Inflammatory macrophage (primary cell): ENCODE results near the gene NXPH1.
"Not testable (repeated sequence)": the region's sequence is repeated elsewhere in the genome, so short reads cannot be mapped to it uniquely, and the experiment has no call there.

ENCODE experiments used
- DNase-seq, 2 donors: peaks; one replicate each; pipeline ENCODE4 v3.0.0-alpha.2; 2020 to 2022

The NXPH1 gene

DNA sequence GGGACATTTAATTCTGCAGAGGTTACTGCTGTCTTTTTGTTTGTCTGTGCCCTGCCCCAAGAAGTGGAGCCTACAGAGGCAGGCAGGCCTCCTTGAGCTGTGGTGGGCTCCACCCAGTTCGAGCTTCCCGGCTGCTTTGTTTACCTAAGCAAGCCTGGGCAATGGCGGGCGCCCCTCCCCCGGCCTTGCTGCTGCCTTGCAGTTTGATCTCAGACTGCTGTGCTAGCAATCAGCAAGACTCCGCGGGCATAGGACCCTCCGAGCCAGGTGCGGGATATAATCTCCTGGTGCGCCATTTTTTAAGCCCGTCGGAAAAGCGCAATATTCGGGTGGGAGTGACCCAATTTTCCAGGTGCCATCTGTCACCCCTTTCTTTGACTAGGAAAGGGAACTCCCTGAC lies 298.3 kb downstream of the NXPH1 start:
- not testable (repeated sequence) for DNase-seq

- no peak for DNase-seq
Measured at GRCh38 chr7:8739837-8740236, 306.4 kb downstream of the NXPH1 start.

- no peak for DNase-seq
Measured at GRCh38 chr7:8742837-8743236, 309.4 kb downstream of the NXPH1 start.

GRCh38 chr7:8747338-8747737 lies 313.9 kb downstream of the NXPH1 start:
- no peak for DNase-seq

DNA sequence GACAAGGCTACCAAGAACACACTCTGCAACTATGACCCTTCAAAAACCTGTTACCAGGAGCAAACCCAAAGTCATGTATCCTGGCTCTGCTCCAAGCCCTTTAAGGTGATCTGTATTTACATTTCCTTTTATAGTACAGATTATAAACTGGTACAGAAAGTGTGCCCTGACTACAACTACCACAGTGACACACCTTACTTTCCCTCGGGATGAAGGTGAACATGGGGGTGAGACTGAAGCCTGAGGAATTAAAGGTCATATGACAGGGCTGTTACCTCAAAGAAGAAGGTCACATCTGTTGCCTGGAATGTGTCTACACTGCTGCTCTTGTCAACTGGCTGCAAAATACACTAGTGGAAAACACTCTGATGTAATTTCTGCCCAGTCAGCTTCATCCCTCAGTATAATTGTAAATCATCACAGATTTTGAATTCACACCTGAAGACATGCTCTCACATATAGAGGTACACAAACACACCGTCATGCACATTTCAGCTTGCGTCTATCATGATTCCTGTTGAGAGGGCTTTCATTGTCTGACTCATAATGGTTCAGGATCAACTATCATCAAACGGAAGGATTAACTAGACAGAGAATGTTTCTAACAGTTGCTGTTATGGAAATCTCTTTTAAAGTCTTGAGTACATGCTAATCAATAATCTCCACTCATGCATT lies 318.3 kb downstream of the NXPH1 start:
- DNase-seq, result no peak

GRCh38 chr7:8753355-8753754 lies 319.9 kb downstream of the NXPH1 start:
- no peak for DNase-seq

- DNase-seq, result no peak
Measured at GRCh38 chr7:8761731-8762130, 328.3 kb downstream of the NXPH1 start.

DNA sequence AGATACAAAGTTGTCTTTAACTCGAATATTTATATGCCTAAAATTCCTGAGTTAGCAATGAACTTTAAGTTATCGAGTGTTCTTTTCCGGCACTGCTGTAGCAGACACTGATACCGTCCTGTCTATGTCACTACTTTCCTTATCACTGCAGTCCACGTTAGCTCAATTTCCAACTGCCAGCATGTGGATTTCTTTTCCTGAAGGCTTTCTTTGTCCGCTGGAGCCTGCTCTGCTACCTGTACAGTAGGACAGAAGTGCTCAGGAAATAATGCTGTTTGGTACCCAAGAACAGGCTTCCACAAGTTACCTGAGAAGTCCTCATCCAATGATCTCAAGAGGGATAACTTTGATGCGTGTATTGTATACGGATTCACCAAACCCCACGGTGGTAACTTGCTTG lies 329.4 kb downstream of the NXPH1 start:
- DNase-seq, result no peak

DNA sequence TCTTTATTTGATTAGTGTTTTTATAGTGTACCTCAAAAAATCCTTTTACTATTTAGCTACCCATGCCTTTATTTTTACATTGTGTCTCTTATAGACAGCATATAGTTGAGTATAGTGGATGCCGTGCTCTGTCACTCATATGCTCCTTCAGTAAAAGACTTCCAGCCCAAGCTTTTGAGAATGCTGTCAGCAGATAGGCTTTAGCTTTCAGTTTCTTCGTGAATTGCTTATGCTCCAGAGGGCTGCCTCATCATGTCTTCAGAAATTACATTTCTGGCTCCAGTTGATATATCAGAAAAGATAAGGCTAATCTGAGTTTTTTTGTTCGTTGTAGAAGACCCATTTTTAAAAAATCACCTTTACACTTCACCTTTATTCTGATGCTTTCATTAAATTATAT lies 332.0 kb downstream of the NXPH1 start:
- no peak for DNase-seq

DNA sequence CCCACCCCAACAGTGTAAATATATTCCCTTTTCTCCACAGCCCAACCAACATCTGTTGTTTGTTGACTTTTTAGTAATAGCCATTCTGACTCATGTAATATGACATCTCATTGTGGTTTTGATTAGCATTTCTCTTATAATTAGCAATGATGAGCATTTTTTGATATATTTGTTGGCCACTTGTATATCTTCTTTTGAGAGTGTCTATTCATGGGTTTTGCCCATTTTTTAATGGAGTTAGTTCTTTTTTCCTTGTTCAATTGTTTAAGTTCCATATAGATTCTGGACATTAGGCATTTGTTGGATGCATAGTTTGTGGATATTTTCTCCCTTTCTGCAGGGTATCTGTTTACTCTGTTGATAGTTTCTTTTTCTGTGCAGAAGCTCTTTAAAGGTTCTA lies 340.1 kb downstream of the NXPH1 start:
- DNase-seq, result no peak

DNA sequence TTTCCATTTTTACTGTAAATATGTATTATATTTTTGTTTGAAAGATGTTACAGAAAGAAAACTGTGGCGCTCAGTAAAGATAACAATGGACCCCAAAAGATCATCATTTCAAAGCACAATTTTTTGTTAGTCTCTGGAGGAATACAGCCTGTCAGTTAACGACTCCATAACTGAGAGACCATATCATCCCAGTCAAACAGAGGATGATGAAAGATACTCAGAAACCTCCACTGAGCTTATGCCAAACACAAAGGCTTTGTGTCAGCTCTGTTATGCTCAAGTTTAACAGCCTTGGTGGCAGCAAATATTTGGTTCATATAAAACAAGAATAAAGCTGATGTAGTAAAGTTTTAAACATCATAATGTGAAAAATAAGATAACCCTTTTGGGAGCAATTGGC lies 345.1 kb downstream of the NXPH1 start:
- no peak for DNase-seq

DNA sequence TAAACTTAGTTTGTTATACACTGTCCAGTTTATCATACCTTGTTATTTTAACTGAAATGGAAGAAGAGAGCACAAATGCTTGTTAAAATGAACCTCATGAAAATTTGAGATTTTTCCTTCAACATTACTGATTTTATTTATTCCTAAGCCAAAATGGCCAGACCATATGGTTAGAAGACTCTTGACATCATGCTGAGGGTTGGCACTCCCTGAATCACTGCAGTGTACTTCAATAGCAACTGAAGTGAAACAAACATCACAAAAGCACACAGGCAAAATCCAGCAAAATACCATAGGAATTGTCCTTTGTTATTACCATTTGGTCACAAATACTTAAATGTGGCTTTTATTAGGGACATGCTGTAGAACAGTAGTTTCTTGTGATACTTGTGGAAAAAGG lies 347.8 kb downstream of the NXPH1 start:
- DNase-seq, result no peak

DNA sequence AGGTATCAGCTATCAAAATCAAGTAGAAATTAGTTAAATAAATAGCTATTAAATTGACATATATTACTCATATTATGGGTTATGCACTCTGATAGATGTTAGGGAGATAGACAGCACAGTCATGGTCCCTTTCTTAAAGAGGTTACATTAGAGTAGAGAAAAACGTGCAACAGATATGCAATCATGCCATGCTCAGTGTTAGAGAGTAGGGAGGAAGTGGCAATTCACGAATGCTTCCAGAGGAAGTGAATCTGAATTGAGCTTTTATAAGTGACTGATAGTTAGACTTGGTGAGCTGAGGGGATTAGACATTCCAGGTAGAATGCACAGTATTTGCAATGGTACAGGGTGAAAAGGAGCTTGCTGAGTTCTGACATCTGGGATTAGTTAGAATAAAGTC lies 349.8 kb downstream of the NXPH1 start:
- DNase-seq, result no peak

GRCh38 chr7:8785081-8785480 lies 351.7 kb downstream of the NXPH1 start:
- DNase-seq, result no peak

GRCh38 chr7:8800986-8801385 lies 367.6 kb downstream of the NXPH1 start:
- no peak for DNase-seq
